Measurements from ENCODE around the gene PKP1. TPM values are rescaled to one million over a fixed set of nuclear protein-coding genes. Genes with fewer than 3 reads are reported as not detected.

Gene PKP1
- total RNA-seq, 4 donors from 2014 or later, result 0.93 to 9.6 (median 3.6) TPM

- no peak for ATAC-seq (ENCODE audit: low FRiP score)
- TF ChIP-seq, protein P1, sequence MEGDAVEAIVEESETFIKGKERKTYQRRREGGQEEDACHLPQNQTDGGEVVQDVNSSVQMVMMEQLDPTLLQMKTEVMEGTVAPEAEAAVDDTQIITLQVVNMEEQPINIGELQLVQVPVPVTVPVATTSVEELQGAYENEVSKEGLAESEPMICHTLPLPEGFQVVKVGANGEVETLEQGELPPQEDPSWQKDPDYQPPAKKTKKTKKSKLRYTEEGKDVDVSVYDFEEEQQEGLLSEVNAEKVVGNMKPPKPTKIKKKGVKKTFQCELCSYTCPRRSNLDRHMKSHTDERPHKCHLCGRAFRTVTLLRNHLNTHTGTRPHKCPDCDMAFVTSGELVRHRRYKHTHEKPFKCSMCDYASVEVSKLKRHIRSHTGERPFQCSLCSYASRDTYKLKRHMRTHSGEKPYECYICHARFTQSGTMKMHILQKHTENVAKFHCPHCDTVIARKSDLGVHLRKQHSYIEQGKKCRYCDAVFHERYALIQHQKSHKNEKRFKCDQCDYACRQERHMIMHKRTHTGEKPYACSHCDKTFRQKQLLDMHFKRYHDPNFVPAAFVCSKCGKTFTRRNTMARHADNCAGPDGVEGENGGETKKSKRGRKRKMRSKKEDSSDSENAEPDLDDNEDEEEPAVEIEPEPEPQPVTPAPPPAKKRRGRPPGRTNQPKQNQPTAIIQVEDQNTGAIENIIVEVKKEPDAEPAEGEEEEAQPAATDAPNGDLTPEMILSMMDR (IDR thresholded peaks at IDR 0.05), result no peak
- DNase-seq (ENCODE audit: low spot score), result no peak
These were observed 88.5 kb downstream of the PKP1 start for GRCh38 chr1:201371792-201372191.

- no peak for DNase-seq (ENCODE audit: low spot score)
- TF ChIP-seq, protein P1 (IDR thresholded peaks at IDR 0.05), result no peak
- ATAC-seq (ENCODE audit: low FRiP score), result no peak
These were observed 91.1 kb downstream of the PKP1 start for GRCh38 chr1:201374364-201374763.

- ATAC-seq (ENCODE audit: low FRiP score), result no peak
These were observed 91.9 kb downstream of the PKP1 start for GRCh38 chr1:201375169-201375568.

GRCh38 chr1:201376107-201376463 is 92.8 kb downstream of the PKP1 start:
- no peak for DNase-seq (ENCODE audit: low spot score)
- no peak for ATAC-seq (ENCODE audit: low FRiP score)

More at GRCh38 chr1:201375169-201375568, 91.9 kb downstream of the PKP1 start:
- no peak for DNase-seq (ENCODE audit: low spot score)
- TF ChIP-seq, protein P1 (IDR thresholded peaks at IDR 0.05), result no peak

GRCh38 chr1:201376464-201377374 is 93.4 kb downstream of the PKP1 start:
- TF ChIP-seq, protein P1 (IDR thresholded peaks at IDR 0.05), result no peak
- peak; percentile 53 for ATAC-seq (ENCODE audit: low FRiP score)
- DNase-seq (ENCODE audit: low spot score), result no peak

More at GRCh38 chr1:201376107-201376463, 92.8 kb downstream of the PKP1 start:
- TF ChIP-seq, protein P1 (IDR thresholded peaks at IDR 0.05), result no peak

- TF ChIP-seq, protein P1 (IDR thresholded peaks at IDR 0.05), result no peak
- ATAC-seq (ENCODE audit: low FRiP score) (no peak), DNase-seq (ENCODE audit: low spot score) (no peak)
These were observed 94.3 kb downstream of the PKP1 start, which contains the start of gene TNNT2 for GRCh38 chr1:201377611-201378092. TSS of gene TNNT2 (minus strand) at chr1:201377680. CDS start at chr1:201373254, 4,426 bp downstream.

Measured in omental fat pad (tissue), 4 donors.